Measurements from ENCODE around the gene GEMIN4. TPM values are rescaled to one million over a fixed set of nuclear protein-coding genes. Genes with fewer than 3 reads are reported as not detected.
"Not testable (repeated sequence)": the region's sequence is repeated elsewhere in the genome, so short reads cannot be mapped to it uniquely, and the experiment has no call there.

The GEMIN4 gene
- total RNA-seq, 4 donors from 2014 or later = 10.5 to 70.3 (median 12.4) TPM

DNA sequence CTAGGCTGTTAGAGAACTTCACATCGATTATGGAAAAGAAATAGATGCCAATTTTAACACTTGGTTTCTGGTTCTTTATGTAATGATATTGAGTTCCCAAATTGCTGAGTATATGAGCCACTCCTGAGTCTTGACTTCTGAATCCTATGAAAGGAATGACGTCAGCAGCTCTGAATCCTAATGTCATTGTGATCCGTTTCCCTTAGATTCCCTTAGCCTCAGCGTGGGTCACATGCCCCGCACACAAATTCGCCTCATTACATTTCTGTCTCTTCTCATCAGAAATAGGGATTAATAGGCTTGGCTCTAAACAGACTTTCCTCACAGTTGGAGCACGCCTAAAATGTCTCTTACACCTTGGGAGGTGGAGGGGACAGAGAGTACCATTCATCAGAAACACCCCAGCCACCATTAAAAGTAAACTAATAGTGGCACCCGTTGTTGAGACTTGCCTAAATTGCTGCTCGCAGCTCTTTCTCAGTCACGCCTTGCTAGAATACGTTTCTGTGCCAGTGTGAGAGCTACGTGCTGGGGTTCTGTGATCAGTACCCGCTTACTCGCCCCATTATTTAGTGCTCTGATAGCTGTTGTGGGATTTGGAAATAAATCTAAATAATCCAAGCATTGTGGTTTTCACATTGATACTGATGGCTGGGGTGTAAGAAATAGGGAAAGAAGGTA lies 37.2 kb upstream of the GEMIN4 start:
- Histone ChIP-seq H3K27me3 (no peaks in the 10 kb centered on the region), H3K27ac (no peak overlapping the region), H3K9me3 (no peaks in the 10 kb centered on the region), H3K4me1 (peaks cover 0 to 2% (median 0%) of the 10 kb centered on the region in 4 donors), H3K4me3 (no peak overlapping the region), H3K36me3 (peaks cover 0 to 16% (median 5%) of the 10 kb centered on the region in 4 donors)
- TF ChIP-seq POLR2A (IDR thresholded peaks at IDR 0.05) (no peak), POLR2AphosphoS5 (IDR thresholded peaks at IDR 0.05) (no peak), EP300 (IDR thresholded peaks at IDR 0.05; ENCODE audit: low read depth) (no peak)
- TF ChIP-seq, protein P1, sequence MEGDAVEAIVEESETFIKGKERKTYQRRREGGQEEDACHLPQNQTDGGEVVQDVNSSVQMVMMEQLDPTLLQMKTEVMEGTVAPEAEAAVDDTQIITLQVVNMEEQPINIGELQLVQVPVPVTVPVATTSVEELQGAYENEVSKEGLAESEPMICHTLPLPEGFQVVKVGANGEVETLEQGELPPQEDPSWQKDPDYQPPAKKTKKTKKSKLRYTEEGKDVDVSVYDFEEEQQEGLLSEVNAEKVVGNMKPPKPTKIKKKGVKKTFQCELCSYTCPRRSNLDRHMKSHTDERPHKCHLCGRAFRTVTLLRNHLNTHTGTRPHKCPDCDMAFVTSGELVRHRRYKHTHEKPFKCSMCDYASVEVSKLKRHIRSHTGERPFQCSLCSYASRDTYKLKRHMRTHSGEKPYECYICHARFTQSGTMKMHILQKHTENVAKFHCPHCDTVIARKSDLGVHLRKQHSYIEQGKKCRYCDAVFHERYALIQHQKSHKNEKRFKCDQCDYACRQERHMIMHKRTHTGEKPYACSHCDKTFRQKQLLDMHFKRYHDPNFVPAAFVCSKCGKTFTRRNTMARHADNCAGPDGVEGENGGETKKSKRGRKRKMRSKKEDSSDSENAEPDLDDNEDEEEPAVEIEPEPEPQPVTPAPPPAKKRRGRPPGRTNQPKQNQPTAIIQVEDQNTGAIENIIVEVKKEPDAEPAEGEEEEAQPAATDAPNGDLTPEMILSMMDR (IDR thresholded peaks at IDR 0.05) = no peak
- no peak for DNase-seq
- WGBS, 2 donors (ENCODE audit: low coverage in 1 of 2) = 92 to 96% methylated on average over 10 to 14 of the region's 14 CpGs
- in situ Hi-C loops (cut with MboI; ENCODE audit: low pct_ligation_motif_present in 1 of 4, low pct_unique_long_range_greater_than_20kb in 1 of 4, low sequenced_read_pairs in 3 of 4) (loop anchor here in 2 of 4 donors (10.0 kb wide), 1 partner anchor 196 kb away; no protein-coding TSS in a partner anchor), intact Hi-C loops (cut with DNase I; ENCODE audit: low total_unique reads) (no loop called here)

DNA sequence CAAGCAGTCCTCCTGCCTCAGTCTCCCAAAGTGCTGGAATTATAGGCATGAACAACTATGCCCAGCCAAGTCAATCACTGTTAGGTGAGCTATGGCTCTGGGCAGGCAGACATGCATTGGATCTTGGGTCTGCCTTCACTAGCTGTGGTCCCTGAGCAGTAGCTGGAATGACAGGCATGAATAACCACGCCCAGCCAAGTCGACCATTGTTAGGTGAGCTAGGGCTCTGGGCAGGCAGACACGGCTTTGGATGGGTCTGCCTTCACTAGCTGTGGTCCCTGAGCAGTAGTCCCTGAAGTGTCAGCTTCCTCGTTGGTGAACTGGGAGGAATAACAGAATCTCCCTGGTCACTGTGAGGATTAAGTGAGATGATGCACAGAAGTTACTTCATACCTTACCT lies 36.5 kb upstream of the GEMIN4 start:
- H3K4me1 ChIP-seq = peaks cover 0 to 8% (median 0%) of the 10 kb centered on the region in 4 donors
- H3K27ac ChIP-seq = no peak overlapping the region
- intact Hi-C loops (cut with DNase I; ENCODE audit: low total_unique reads) (no loop called here), in situ Hi-C loops (cut with MboI; ENCODE audit: low pct_ligation_motif_present in 1 of 4, low pct_unique_long_range_greater_than_20kb in 1 of 4, low sequenced_read_pairs in 3 of 4) (loop anchor here in 2 of 4 donors (10.0 kb wide), 1 partner anchor 196 kb away; no protein-coding TSS in a partner anchor)
- H3K27me3 ChIP-seq = no peaks in the 10 kb centered on the region
- H3K4me3 ChIP-seq = no peak overlapping the region
- no peak for DNase-seq
- 86% methylated on average over 4 of the region's 4 CpGs; no CpG with 5 or more reads in 1 of the 2 donors for WGBS, 2 donors (ENCODE audit: low coverage in 1 of 2)
- TF ChIP-seq EP300 (IDR thresholded peaks at IDR 0.05; ENCODE audit: low read depth) (no peak), POLR2A (IDR thresholded peaks at IDR 0.05) (no peak), POLR2AphosphoS5 (IDR thresholded peaks at IDR 0.05) (no peak)
- TF ChIP-seq, protein P1 (IDR thresholded peaks at IDR 0.05) = no peak
- no peaks in the 10 kb centered on the region for H3K9me3 ChIP-seq
- peaks cover 0 to 16% (median 5%) of the 10 kb centered on the region in 4 donors for H3K36me3 ChIP-seq

DNA sequence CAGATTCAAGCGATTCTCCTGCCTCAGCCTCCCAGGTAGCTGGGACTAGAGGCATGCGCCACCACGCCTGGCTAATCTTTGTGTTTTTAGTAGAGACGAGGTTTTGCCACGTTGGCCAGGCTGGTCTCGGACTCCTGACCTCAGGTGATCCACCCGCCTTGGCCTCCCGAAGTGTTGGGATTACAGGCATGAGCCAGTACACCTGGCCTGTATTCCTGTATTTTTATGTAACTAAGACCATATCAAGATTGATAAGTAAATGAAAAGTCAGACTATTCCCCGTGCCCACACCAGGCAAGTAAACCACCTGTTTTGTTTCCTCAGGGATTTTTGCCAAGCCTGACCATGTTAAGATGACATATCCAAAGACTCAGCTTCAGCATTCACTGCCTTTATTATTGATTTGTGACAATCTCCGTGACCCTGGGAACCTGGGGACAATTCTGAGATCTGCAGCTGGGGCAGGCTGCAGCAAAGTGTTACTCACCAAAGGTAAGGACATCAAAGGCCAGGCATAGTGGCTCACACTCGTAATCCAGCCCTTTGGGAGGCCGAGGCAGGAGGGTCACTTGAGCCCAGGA lies 35.7 kb upstream of the GEMIN4 start:
- no peak overlapping the region for H3K27ac ChIP-seq
- H3K36me3 ChIP-seq = peaks cover 0 to 15% (median 5%) of the 10 kb centered on the region in 4 donors
- no peaks in the 10 kb centered on the region for H3K27me3 ChIP-seq
- in situ Hi-C loops (cut with MboI; ENCODE audit: low pct_ligation_motif_present in 1 of 4, low pct_unique_long_range_greater_than_20kb in 1 of 4, low sequenced_read_pairs in 3 of 4) = loop anchor here in 2 of 4 donors (10.0 kb wide), 1 partner anchor 197 kb away; no protein-coding TSS in a partner anchor
- no peaks in the 10 kb centered on the region for H3K9me3 ChIP-seq
- no peak overlapping the region for H3K4me3 ChIP-seq
- 91 to 100% methylated on average over 3 to 12 of the region's 12 CpGs for WGBS, 2 donors (ENCODE audit: low coverage in 1 of 2)
- no peak for DNase-seq
- intact Hi-C loops (cut with DNase I; ENCODE audit: low total_unique reads) = no loop called here
- H3K4me1 ChIP-seq = peaks cover 0 to 17% (median 7%) of the 10 kb centered on the region in 4 donors
- TF ChIP-seq POLR2A (IDR thresholded peaks at IDR 0.05) = no peak
- no peak for TF ChIP-seq EP300 (IDR thresholded peaks at IDR 0.05; ENCODE audit: low read depth)
- TF ChIP-seq, protein P1 (IDR thresholded peaks at IDR 0.05) = no peak
- no peak for TF ChIP-seq POLR2AphosphoS5 (IDR thresholded peaks at IDR 0.05)

DNA sequence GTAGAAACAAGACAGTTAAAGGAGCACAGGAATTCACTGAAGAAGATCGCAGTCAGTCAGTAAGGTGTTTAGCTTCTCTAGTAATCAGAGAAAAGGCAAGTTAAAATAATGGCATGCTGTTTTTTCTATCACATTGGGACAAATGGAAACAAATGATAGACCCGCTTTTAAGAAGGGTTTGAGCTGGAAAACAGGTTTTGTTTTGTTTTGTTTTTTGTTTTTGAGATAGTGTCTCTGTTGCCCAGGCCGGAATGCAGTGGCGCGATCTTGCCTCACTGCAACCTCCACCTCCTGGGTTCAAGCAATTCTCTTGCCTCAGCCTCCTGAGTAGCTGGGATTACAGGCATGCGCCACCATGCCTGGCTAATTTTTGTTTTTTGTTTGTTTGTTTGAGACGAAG lies 33.8 kb upstream of the GEMIN4 start:
- H3K4me3 ChIP-seq; H3K27me3 ChIP-seq; H3K9me3 ChIP-seq; H3K27ac ChIP-seq; DNase-seq; intact Hi-C loops (cut with DNase I; ENCODE audit: low total_unique reads): not testable (repeated sequence)
- WGBS, 2 donors (ENCODE audit: low coverage in 1 of 2) = 81 to 96% methylated on average over 7 of the region's 7 CpGs
- H3K4me1 ChIP-seq = peaks cover 6 to 24% (median 14%) of the 10 kb centered on the region in 4 donors
- H3K36me3 ChIP-seq = peaks cover 0 to 10% (median 2%) of the 10 kb centered on the region in 4 donors
- in situ Hi-C loops (cut with MboI; ENCODE audit: low pct_ligation_motif_present in 1 of 4, low pct_unique_long_range_greater_than_20kb in 1 of 4, low sequenced_read_pairs in 3 of 4) = loop anchor here in 2 of 4 donors (10.0 kb wide), 1 partner anchor 199 kb away; no protein-coding TSS in a partner anchor

All from transverse colon (tissue), 4 donors.